K562 (cell line): Measurements from ENCODE around the gene CHMP2A. TPM values are rescaled to one million over a fixed set of nuclear protein-coding genes. Genes with fewer than 3 reads are reported as not detected.
A peak's percentile ranks its signal among the peaks of the same experiment; 100 is the strongest.

Source experiments
- ATAC-seq: fragments of 200-7000 bp; cut with Tn5 transposase; 3 replicates; pipeline ENCODE4 v1.9.1; 2020; ENCODE audit warnings: moderate library complexity
- BruUV-seq: library from RNA; stranded (reverse); fragments of 400-500 nt; replicated peaks from 2 replicates; lab custom pipeline; 2021; lab: Mats Ljungman, UMichigan
- CTCF ChIA-PET: fragments of 300-600 bp; formaldehyde crosslinking; extraction: SDS; loops from one replicate; lab custom pipeline; 2021; ENCODE audit warnings: low intra/inter-chr PET ratio; lab: Yijun Ruan, JAX
- POLR2A ChIA-PET: fragments of 300-600, 350-650 bp; sonication (Branson Sonifier 250); formaldehyde crosslinking; extraction: SDS; loops from one replicate; lab custom pipeline; 2021; ENCODE audit warnings: antibody characterized with exemption, inconsistent platforms; lab: Yijun Ruan, JAX
- DNase-seq, 4 experiments: peaks; one replicate each; pipeline versions ENCODE4 v3.0.0 to v3.0.0-alpha.2; 2011 to 2018; ENCODE audit warnings: low spot score in 3 of 4, mixed read lengths in 3 of 4; ENCODE audit errors: extremely low read depth in 1 of 4
- FAIRE-seq: peaks from 2 replicates; lab custom pipeline; 2011; peaks lifted over from hg19 to GRCh38; lab: Jason Lieb, UNC
- H2AFZ ChIP-seq: 2 replicates; pipeline ENCODE4 v1.6.0; 2011; ENCODE audit warnings: low read depth, low read length, control low read depth, inconsistent platforms
- H3K27ac ChIP-seq: fragments of 200-600 bp; 3 replicates; pipeline ENCODE4 v1.8.0; 2011; ENCODE audit warnings: low read depth, mild to moderate bottlenecking, control low read depth, inconsistent platforms, low read length, moderate library complexity, mixed read lengths; ENCODE audit errors: extremely low read depth
- H3K27me3 ChIP-seq, 2 experiments: fragments of 300-600 bp in 1 of 2; 2 replicates in 1 of 2; 3 replicates in 1 of 2; pipeline versions ENCODE4 v1.6.0 to v1.8.0; 2011; ENCODE audit warnings: inconsistent platforms in 2 of 2, low read length in 2 of 2, mild to moderate bottlenecking in 1 of 2, mixed read lengths in 1 of 2, moderate library complexity in 1 of 2; ENCODE audit not compliant: control insufficient read depth in 2 of 2, insufficient read depth in 2 of 2
- H3K36me3 ChIP-seq: fragments of 300-600 bp; 3 replicates; pipeline ENCODE4 v1.8.0; 2011; ENCODE audit warnings: mild to moderate bottlenecking, low read length, inconsistent platforms; ENCODE audit not compliant: control insufficient read depth, insufficient read depth
- H3K4me1 ChIP-seq, 2 experiments: fragments of 200-600 bp in 1 of 2; replicated peaks in 1 of 2; 2 replicates in 1 of 2; 3 replicates in 1 of 2; pipeline versions ENCODE4 v1.5.1 to v1.8.0; 2011; ENCODE audit warnings: inconsistent platforms in 2 of 2, low read length in 2 of 2, mild to moderate bottlenecking in 1 of 2, mixed read lengths in 1 of 2, moderate library complexity in 1 of 2; ENCODE audit not compliant: control insufficient read depth in 2 of 2, insufficient read depth in 2 of 2
- H3K4me2 ChIP-seq: 2 replicates; pipeline ENCODE4 v1.6.1; 2011; ENCODE audit warnings: low read length, control low read depth, inconsistent platforms, mixed read lengths; ENCODE audit not compliant: insufficient read depth
- H3K4me3 ChIP-seq: fragments of 200-600 bp; sonication (generic), shearing (Covaris generic); 2 replicates; pipeline ENCODE4 v1.5.1; 2016; ENCODE audit warnings: control low read depth, inconsistent platforms
- H3K79me2 ChIP-seq: fragments of 200-600 bp; 3 replicates; pipeline ENCODE4 v1.8.0; 2011; ENCODE audit warnings: low read length, inconsistent platforms; ENCODE audit not compliant: control insufficient read depth, insufficient read depth
- H3K9ac ChIP-seq, 2 experiments: 2 replicates each; pipeline versions ENCODE4 v1.6.0 to v1.6.1; 2011; ENCODE audit warnings: low read depth in 2 of 2, low read length in 2 of 2, control low read depth in 1 of 2, inconsistent platforms in 1 of 2, mild to moderate bottlenecking in 1 of 2, mixed read lengths in 1 of 2; ENCODE audit not compliant: insufficient read depth in 1 of 2
- H3K9me1 ChIP-seq: one replicate; pipeline ENCODE4 v1.6.0; 2011; ENCODE audit warnings: inconsistent platforms, mild to moderate bottlenecking, low read length, moderate library complexity; ENCODE audit not compliant: control insufficient read depth, insufficient read depth
- H3K9me3 ChIP-seq: replicated peaks from 2 replicates; pipeline ENCODE4 v1.5.1; 2011; ENCODE audit warnings: low read depth, low read length, inconsistent platforms; ENCODE audit not compliant: control insufficient read depth, insufficient read depth
- H4K20me1 ChIP-seq: replicated peaks from 2 replicates; pipeline ENCODE4 v1.6.1; 2011; ENCODE audit warnings: low read length, inconsistent platforms, mixed read lengths; ENCODE audit not compliant: control insufficient read depth, insufficient read depth
- POU5F1 ChIP-seq: fragments of 150-350 bp; IDR thresholded peaks from 2 replicates; pipeline ENCODE4 v1.6.1; 2014; ENCODE audit warnings: borderline replicate concordance, low read length, low read depth, mild to moderate bottlenecking; ENCODE audit not compliant: partially characterized antibody
- RBFOX2 ChIP-seq: fragments of 200-400 bp; formaldehyde crosslinking; IDR thresholded peaks from 2 replicates; pipeline ENCODE4 v1.6.1; 2017; ENCODE audit warnings: low read depth, mild to moderate bottlenecking, low read length, moderate library complexity
- WGBS: fragments of 100-300 bp; shearing (Covaris generic); methylation state at CpG from one replicate; pipeline ENCODE4 v1.1.6; 2016; ENCODE audit warnings: low coverage, mixed read lengths; ENCODE audit not compliant: insufficient coverage; ENCODE audit errors: missing lambda C conversion rate; 5-methylcytosine and 5-hydroxymethylcytosine counted together
- in situ Hi-C: fragments of 300-500 bp; cut with MboI; formaldehyde crosslinking; loops from 4 replicates; pipeline ENCODE4 v1.15.0; 2018; ENCODE audit warnings: inconsistent platforms, mixed read lengths
- intact Hi-C: fragments of 100-400 bp; cut with micrococcal nuclease; formaldehyde crosslinking; loops from 2 replicates; pipeline ENCODE4 v1.14.2; 2022
- polyA plus RNA-seq, 8 experiments: library from polyadenylated mRNA; depleted of rRNA in 4 of 8; stranded (reverse) in 5 of 8; unstranded in 3 of 8; fragments of >200 nt; fragmentation: Nextera tagmentation in 2 of 8; fragmentation: Illumina TruSeq in 1 of 8; extraction: Ambion mirVana in 2 of 8; extraction: Trizol in 1 of 8; gene quantifications; 2 replicates each; pipeline versions ENCODE4 v1.2.1 to v1.2.3, GENCODE V29; 2011 to 2014; ENCODE audit warnings: inconsistent platforms in 1 of 8, missing spikeins in 1 of 8
- total RNA-seq, 7 experiments: library from RNA; depleted of rRNA in 6 of 7; stranded (reverse); fragments of >200 nt in 6 of 7; fragmentation: Illumina TruSeq in 2 of 7; extraction: Trizol in 2 of 7; gene quantifications; 2 replicates each; pipeline versions ENCODE4 v1.2.1 to v1.2.3, GENCODE V29; 2011 to 2021; ENCODE audit warnings: low replicate concordance in 1 of 7

CHMP2A gene
- total and polyA plus RNA-seq, 9 of the 15 experiments (the other 6 are each of a cell fraction or from before 2014, with no cell fraction given): 57.6 to 159 (median 87.2) TPM

- Histone ChIP-seq H3K27ac (no peak overlapping the region), H3K4me3 (no peak overlapping the region), H3K4me2 (no peak overlapping the region), H3K4me1 (peaks cover 21 to 44% of the 10 kb centered on the region in 2 experiments), H3K27me3 (no peaks in the 10 kb centered on the region), H3K79me2 (peaks cover 56% of the 10 kb centered on the region), H3K9me3 (no peaks in the 10 kb centered on the region), H2AFZ (no peak overlapping the region), H3K36me3 (peaks cover 89% of the 10 kb centered on the region), H3K9ac (peak overlapping the region in 1 of 2 experiments; percentile 62; a peak in 2 of 4 replicates), H3K9me1 (peaks cover 8% of the 10 kb centered on the region), H4K20me1 (peaks cover 42% of the 10 kb centered on the region)
- DNase-seq (no peak), ATAC-seq (no peak), FAIRE-seq (no peak)
- in situ Hi-C loops: no loop called here
- no TSS peak for BruUV-seq
- CTCF ChIA-PET: no interaction called here
- POLR2A ChIA-PET: interaction anchor here (0.7 to 0.8 kb wide), 2 partner anchors 26 to 32 kb away, joined by 3 to 4 read pairs; no protein-coding TSS in a partner anchor
- 98% methylated on average over 10 of the region's 11 CpGs for WGBS
- peak; percentile 50 for TF ChIP-seq RBFOX2
- no peak for TF ChIP-seq POU5F1
- intact Hi-C loops: no loop called here
Measured at GRCh38 chr19:58549664-58550361, 5.1 kb downstream of the CHMP2A start.
